Heart left ventricle (tissue), 13 donors: ENCODE data around the gene FXYD1.

Experiments used
- POLR2A ChIP-seq, 2 donors: fragments of 450-650 bp; IDR thresholded peaks; one replicate each; pipeline ENCODE4 v1.6.1; 2017; ENCODE audit warnings: antibody characterized with exemption in 2 of 2, mild to moderate bottlenecking in 2 of 2, moderate library complexity in 2 of 2
- TF ChIP-seq, protein P1 (sequence below), 12 donors: fragments of 200-600 bp; sonication (generic) in 4 of 12; IDR thresholded peaks; one replicate each; pipeline versions ENCODE4 v1.5.0 to v1.8.0; 2018 to 2022; ENCODE audit warnings: antibody characterized with exemption in 12 of 12, mild to moderate bottlenecking in 5 of 12
- donor health status: ischemic (EF 13 %, LVEDD 7.1; RV severe dilation, severe dysfunction).
- donor health status: DM: no; HTN: yes; CAD: no.
- donor health status: DM: no; HTN: no; CAD: no.
- donor health status: ischemic (EF 25% LVEDD 6.9; RV normal size, moderate dysfunction).
- donor health status: ischemic (EF 25% LVEDD 5.7; RV mildly dilated, moderate dysfunction).
- donor health status: ischemic (EF 35%, LVEDD 5.7; RV mildly dilated, moderate dysfunction).
- donor health status: nonischemic (EF 11% LVEDD 7.7; RV severe dilation, severe dysfunction).
- donor health status: DM: yes; HTN: yes; CAD: no.
- donor health status: PGD.
- donor health status: ischemic (EF 29% LVEDD 5.4; RV normal size, mild dysfunction).
- donor health status: nonischemic (EF 23%, LVEDD 6.1; RV moderate dilation, normal function).

DNA sequence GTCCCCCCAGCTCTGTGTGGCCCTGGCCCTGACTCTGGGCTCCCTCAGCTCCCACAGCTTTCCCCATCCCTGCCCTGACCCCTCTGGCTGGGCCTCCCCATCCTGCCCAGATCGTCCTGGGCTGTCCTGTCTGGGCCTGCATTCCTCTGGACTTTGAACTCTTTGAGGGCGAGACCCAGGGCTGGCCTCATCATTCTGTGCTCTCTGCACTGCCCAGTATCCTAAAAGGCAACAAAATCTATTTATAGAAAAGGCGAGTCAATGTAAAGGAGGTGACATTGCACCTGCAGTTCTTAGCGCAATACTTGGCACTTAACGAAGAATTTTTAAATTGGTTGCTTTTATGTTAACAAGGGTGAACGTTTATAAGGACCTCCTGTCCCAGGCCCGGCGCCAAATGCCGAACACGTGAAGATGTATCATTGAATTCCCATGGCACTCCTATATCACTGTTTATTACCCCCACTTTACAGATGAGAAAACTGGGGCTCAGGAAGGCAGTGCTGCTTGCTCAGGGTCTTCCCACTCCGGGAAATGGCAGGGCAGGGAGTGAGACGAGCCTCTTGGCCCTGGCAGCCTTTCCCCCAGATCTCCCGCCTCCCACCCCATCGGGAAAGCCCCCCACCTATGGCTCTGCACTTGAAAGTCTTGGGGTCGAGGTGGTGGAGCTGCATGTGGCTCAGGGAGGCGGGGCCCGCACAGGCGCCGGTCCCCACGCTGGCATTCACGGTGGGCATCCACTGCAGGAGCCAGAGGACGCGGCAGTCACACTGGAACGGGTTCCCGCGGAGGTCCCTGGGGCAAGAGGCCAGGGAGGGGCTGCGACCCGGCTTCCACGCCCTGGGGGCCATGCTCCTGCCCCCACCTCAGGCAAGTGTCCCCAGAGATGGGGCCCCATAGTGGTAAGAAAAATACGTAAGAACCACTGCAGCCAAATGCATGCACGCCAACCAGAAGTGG is 7.6 kb upstream of the FXYD1 start:
- no peak for TF ChIP-seq POLR2A (IDR thresholded peaks at IDR 0.05)
- TF ChIP-seq, protein P1, sequence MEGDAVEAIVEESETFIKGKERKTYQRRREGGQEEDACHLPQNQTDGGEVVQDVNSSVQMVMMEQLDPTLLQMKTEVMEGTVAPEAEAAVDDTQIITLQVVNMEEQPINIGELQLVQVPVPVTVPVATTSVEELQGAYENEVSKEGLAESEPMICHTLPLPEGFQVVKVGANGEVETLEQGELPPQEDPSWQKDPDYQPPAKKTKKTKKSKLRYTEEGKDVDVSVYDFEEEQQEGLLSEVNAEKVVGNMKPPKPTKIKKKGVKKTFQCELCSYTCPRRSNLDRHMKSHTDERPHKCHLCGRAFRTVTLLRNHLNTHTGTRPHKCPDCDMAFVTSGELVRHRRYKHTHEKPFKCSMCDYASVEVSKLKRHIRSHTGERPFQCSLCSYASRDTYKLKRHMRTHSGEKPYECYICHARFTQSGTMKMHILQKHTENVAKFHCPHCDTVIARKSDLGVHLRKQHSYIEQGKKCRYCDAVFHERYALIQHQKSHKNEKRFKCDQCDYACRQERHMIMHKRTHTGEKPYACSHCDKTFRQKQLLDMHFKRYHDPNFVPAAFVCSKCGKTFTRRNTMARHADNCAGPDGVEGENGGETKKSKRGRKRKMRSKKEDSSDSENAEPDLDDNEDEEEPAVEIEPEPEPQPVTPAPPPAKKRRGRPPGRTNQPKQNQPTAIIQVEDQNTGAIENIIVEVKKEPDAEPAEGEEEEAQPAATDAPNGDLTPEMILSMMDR (IDR thresholded peaks at IDR 0.05) = no peak
